SW 1271 (cell line): Measurements from ENCODE around the gene THAP3.

Experiments
- DNase-seq, 2 experiments: peaks; one replicate each; lab custom pipeline; 2025; lab: John Stamatoyannopoulos, UW

THAP3 gene

GRCh38 chr1:6612641-6613360, 11.9 kb upstream of the THAP3 start:
- peak in 1 of 2 experiments; percentile 49 for DNase-seq

GRCh38 chr1:6613361-6614018, 11.2 kb upstream of the THAP3 start, which contains the start of gene PHF13:
Gene PHF13 (plus strand): TSS chr1:6613731. CDS start chr1:6614067, 336 bp downstream.
- DNase-seq = peak; percentile 94 to 95

- DNase-seq = no peak
Observed at GRCh38 chr1:6614019-6614928, 10.4 kb upstream of the THAP3 start.

DNA sequence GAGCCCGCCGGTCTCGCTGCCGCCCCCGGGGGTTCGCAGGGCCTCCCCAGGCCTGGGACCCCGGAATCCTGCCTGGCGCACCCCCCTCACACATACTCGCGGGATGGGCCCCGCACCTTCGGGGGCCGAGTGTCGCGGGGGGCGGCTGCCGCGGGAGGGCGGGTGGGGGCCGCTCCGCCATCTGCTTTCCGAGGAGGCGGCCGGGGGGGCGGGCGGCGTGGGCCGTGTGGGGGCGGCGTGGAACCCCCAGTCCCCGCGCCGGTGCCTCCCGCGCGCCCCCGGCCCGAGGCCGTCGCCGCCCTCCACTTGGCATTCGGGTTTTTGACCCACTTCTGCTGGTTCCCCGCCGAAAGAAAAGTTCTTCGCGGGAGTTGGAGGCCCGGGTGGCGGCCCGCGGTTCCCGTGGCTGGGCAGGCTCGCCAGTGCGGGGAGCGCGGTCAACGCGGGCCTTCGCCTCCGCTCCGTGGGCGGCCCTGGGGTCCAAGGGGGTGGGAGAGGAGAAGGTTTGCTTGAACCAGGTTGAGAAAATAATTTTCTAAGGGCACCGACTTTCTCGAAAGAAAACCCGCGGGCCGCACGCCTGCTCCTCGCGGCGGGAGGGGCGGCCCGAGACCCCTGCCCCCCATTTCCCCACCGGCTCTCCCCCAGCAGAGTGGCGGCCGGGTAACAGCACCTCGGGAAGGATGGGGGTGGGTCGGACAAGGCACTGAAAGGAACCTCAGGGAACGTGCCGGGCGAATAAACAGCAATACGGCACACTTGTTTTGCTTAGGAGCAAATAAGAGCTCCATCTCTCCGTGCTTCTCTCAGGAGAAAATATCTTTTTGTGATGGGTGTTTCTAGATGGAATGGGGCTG, 9.5 kb upstream of the THAP3 start:
- DNase-seq = no peak

DNA sequence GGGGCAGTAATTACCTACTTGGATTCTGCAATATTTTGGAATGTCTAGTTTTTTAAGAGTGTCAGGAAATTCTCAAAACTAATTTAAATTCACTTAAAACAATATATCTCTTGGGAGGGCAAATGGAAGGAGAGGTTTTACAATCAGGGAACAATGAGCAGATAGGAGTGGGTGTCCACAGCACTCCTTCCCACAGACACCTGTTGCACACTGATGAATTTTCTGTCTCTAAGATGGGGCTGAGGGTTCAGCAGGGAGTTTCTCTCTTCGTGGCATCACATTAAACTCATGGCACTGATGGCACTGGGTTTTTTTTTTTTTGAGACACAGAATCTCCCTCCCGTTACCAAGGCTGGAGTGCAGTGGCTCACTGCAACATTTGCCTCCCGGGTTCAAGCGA, 5.6 kb upstream of the THAP3 start:
- DNase-seq = no peak

GRCh38 chr1:6621429-6622391, 3.0 kb upstream of the THAP3 start:
- no peak for DNase-seq

DNA sequence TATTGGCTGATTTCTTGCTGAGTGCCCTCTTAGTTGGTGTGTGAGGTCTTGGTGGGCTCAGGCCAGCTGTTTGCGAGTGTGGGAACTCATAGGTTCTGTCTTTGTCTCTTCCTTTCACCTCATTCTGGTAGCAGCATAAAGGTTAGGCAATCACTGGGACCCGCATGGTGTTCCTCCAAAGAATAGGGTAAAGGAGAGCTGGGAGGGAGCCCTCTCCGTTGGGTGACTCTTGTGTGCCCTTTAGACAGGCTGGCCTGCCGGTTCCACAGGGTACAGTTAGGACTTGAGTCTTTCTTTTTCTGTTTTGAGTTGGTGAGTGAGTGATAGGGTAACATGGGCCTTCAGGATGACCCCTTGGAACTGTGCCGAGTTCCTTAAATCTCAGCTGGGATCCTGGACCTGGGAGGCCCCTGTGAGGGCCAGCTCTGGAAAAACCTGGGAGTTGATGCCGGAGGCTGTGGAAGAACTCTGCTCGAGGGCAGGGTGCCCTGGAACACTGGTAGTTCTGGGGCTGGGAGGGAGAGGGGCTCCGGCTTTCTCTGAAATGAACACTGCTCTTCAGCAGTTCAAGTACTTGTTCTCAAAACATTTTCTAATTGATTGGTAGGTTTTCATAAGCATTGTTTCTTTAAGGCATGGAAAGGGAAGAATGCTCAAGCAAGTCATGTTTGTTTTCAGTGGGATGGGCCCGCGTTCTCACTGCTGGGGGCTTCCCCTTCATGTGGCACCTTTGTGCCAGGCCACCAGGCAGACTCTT, 2.1 kb upstream of the THAP3 start:
- DNase-seq = no peak

- DNase-seq = no peak
Observed at GRCh38 chr1:6623269-6623965, 1.3 kb upstream of the THAP3 start.

GRCh38 chr1:6625584-6626149, 999 bp downstream of the THAP3 start:
- no peak for DNase-seq

GRCh38 chr1:6627031-6627430, 2.4 kb downstream of the THAP3 start:
- no peak for DNase-seq

DNA sequence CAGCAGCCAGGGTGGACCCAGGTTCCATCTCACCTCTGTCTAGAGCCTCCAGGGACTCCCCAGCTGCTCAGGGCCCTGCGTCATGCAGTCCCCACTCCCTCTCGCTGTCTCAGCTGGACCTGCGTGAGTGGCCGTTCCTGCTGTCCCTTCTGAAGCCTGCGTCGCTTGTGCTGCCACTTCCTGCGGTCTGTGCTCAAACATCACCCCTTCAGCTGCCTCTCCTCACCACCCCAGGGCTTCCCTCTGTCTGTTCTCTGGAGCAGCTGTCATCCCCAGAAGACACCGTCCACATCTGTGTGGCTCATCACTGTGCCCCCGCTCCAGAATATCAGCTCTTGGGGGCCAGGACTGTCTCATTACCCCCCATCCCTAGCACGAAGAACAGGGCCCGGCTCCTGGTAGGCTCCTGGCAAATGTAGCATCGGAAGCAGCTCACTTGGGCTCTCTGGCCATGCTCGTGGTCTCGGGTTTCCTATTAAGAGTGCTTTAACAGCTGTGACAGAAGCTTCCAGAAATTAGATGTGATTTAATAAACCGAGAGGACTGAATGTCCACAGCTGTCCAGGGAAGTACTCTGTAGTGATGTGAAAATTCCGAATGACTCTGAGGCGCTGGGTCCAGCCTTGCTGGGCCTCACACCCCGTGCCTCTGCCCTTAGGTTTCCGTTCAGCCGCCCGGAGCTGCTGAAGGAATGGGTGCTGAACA, 3.3 kb downstream of the THAP3 start:
- DNase-seq = no peak

DNA sequence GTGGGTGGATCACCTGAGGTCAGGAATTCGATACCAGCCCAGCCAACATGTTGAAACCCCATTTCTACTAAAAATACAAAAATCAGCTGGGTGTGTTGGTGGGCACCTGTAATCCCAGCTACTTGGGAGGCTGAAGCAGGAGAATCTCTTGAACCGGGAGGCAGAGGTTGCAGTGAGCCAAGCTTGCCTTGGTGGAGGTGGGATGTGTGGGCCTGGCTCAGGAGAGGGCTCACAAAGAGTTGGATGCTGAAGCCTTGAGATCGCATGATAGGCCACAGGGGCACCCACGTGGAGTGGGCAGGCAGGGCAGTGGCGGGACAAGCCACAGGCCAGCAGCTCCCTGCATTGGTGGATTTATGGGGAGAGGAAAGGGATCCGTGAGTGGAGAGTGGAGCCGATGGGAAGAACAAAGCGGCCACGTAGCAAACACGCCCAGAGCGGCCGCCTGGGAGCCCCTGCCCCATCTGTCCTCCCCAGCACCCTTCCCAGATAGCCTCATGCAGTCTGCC, 4.4 kb downstream of the THAP3 start:
- no peak for DNase-seq

- DNase-seq = no peak
Observed at GRCh38 chr1:6630027-6630426, 5.4 kb downstream of the THAP3 start.

GRCh38 chr1:6631058-6631457, 6.4 kb downstream of the THAP3 start:
- DNase-seq = no peak

DNA sequence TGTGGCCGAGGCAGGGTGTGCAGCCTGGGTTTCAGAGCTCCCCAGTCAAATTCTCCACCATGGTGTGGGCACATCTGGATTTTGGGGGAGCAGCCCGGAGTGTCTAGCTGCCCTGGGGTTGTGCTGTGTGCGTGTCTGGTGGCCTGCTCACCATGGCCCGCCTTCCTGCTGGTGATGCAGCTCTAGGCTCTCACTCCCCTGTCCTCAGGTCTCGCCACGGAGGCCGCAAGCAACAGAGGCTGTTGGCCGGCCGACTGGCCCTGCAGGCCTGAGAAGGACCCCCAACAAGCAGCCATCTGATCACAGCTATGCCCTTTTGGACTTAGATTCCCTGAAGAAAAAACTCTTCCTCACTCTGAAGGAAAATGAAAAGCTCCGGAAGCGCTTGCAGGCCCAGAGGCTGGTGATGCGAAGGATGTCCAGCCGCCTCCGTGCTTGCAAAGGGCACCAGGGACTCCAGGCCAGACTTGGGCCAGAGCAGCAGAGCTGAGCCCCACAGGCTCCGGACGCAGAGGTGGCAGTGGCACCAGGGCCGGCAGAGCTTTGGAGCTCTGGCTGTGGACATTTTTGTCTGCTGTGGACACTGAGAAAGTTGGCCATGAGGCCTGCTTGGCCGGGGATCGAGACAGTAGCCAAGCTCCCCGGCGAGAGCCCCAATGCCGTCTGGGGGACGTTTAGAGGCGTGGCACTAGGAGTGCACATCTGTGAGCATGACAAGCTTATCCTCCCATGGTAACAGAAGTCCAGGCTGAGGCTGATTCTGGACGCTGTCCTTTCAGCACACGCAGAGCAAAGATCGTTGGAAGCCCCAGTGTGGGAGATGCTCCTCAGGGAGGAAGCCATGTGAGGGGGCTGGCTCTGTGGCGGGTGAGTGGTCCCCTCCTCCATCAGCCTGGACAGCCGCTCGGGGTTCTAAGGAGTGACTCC, 8.2 kb downstream of the THAP3 start:
- DNase-seq = no peak

DNA sequence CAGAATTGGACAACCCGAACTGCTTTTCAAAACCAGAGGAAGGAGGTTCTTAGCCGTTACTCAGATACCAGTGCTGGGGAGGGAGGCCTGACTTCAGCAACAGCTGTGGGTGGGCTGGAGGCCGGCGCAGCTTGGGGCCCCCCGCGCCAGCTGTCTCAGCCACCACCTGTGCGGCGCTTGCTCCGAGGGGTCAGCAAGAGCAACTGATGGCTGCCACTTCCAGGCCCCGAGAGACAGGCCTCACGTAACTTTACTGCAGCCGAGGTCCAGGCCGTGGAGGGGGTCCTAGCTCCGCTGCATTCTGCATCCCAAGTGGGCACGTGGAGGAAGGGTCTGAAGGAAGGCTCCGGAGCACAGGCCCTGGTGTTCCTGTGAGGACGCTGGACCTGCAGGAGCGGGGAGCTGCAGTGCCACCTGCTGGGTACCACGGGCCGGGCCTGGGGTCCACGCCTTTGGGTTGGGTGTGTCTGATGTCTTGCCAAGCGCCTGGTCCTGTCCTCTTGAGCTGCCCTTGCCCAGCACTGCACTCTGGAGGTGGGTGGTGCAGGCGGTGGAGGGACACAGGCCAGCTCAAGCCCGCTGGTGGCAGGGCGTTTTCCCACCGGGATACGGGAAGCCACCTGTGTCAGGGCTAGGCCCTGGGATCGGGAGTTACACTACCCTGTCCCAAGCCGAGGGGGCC, 9.8 kb downstream of the THAP3 start:
- no peak for DNase-seq
